HepG2 (cell line): Measurements from ENCODE around the gene AKAP6. TPM values are rescaled to one million over a fixed set of nuclear protein-coding genes. Genes with fewer than 3 reads are reported as not detected.

ENCODE experiments used
- ATAC-seq: fragments of 200-7000 bp; cut with Tn5 transposase; 3 replicates; pipeline ENCODE4 v1.9.1; 2020; ENCODE audit warnings: mild to moderate bottlenecking, moderate library complexity
- BruUV-seq: library from RNA; stranded (reverse); fragments of 400-500 nt; replicated peaks from 2 replicates; lab custom pipeline; 2021; lab: Mats Ljungman, UMichigan
- CTCF ChIA-PET: fragments of 300-600 bp; formaldehyde crosslinking; extraction: SDS; loops from one replicate; lab custom pipeline; 2021; ENCODE audit warnings: low total read pairs, inconsistent platforms, low intra/inter-chr PET ratio; lab: Yijun Ruan, JAX
- POLR2A ChIA-PET: fragments of 350-600 bp; sonication (Branson Sonifier 250); formaldehyde crosslinking; loops from one replicate; lab custom pipeline; 2020; ENCODE audit warnings: antibody characterized with exemption, inconsistent platforms; lab: Yijun Ruan, JAX
- DNase-seq: peaks from one replicate; pipeline ENCODE4 v3.0.0-alpha.2; 2015; ENCODE audit warnings: low spot score
- FAIRE-seq: peaks from 3 replicates; lab custom pipeline; 2011; peaks lifted over from hg19 to GRCh38; lab: Jason Lieb, UNC
- H2AFZ ChIP-seq: one replicate; pipeline ENCODE4 v1.6.1; 2011; ENCODE audit warnings: low read length, inconsistent platforms
- H3K27ac ChIP-seq: fragments of 300-600 bp; 3 replicates; pipeline ENCODE4 v1.8.0; 2011; ENCODE audit warnings: mixed run types, mild to moderate bottlenecking, mixed read lengths, low read length, inconsistent platforms; ENCODE audit not compliant: insufficient read depth; ENCODE audit errors: extremely low read length
- H3K27me3 ChIP-seq, 2 experiments: fragments of 200-600 bp in 1 of 2; 2 replicates in 1 of 2; 3 replicates in 1 of 2; pipeline versions ENCODE4 v1.6.0 to v1.8.0; 2011; ENCODE audit warnings: low read length in 2 of 2, mild to moderate bottlenecking in 2 of 2, moderate library complexity in 2 of 2, inconsistent platforms in 1 of 2; ENCODE audit not compliant: insufficient read depth in 2 of 2, control insufficient read depth in 1 of 2
- H3K36me3 ChIP-seq, 2 experiments: fragments of 200-600 bp in 1 of 2; replicated peaks in 1 of 2; 2 replicates in 1 of 2; 3 replicates in 1 of 2; pipeline versions ENCODE4 v1.5.1 to v1.8.0; 2011; ENCODE audit warnings: low read length in 2 of 2, inconsistent platforms in 1 of 2; ENCODE audit not compliant: insufficient read depth in 2 of 2, control insufficient read depth in 1 of 2
- H3K4me1 ChIP-seq: 2 replicates; pipeline ENCODE4 v1.5.1; 2012; ENCODE audit warnings: low read length, inconsistent platforms; ENCODE audit not compliant: insufficient read depth
- H3K4me2 ChIP-seq: 2 replicates; pipeline ENCODE4 v1.6.0; 2011; ENCODE audit warnings: low read depth, low read length, inconsistent platforms
- H3K4me3 ChIP-seq, 3 experiments: fragments of 200-600 bp in 1 of 3; sonication (generic), shearing (Covaris generic) in 1 of 3; replicated peaks in 1 of 3; 2 replicates each; pipeline ENCODE4 v1.5.1; 2011 to 2016; ENCODE audit warnings: low read length in 3 of 3, inconsistent platforms in 2 of 3, low read depth in 2 of 3, mild to moderate bottlenecking in 2 of 3, control low read depth in 1 of 3, mixed read lengths in 1 of 3; ENCODE audit not compliant: insufficient read depth in 1 of 3
- H3K79me2 ChIP-seq: one replicate; pipeline ENCODE4 v1.6.1; 2011; ENCODE audit warnings: low read length, inconsistent platforms; ENCODE audit not compliant: insufficient read depth
- H3K9ac ChIP-seq: 2 replicates; pipeline ENCODE4 v1.6.0; 2011; ENCODE audit warnings: mild to moderate bottlenecking, low read depth, low read length, inconsistent platforms; ENCODE audit not compliant: insufficient read depth
- H3K9me3 ChIP-seq: 2 replicates; pipeline ENCODE4 v1.5.1; 2012; ENCODE audit warnings: mild to moderate bottlenecking, low read length
- H4K20me1 ChIP-seq: 2 replicates; pipeline ENCODE4 v1.6.0; 2011; ENCODE audit warnings: inconsistent platforms, mild to moderate bottlenecking, low read length, moderate library complexity; ENCODE audit not compliant: insufficient read depth
- CHCHD3 ChIP-seq: sonication (generic); formaldehyde crosslinking; IDR thresholded peaks from 2 replicates; pipeline ENCODE4 v1.8.0; 2022; ENCODE audit warnings: mild to moderate bottlenecking, missing genetic modification reagents, moderate library complexity
- KLF12 ChIP-seq: sonication (generic); formaldehyde crosslinking; IDR thresholded peaks from 2 replicates; pipeline ENCODE4 v1.4.0; 2020; ENCODE audit warnings: missing genetic modification reagents, borderline replicate concordance
- KLF15 ChIP-seq: sonication (generic); formaldehyde crosslinking; IDR thresholded peaks from 2 replicates; pipeline ENCODE4 v1.8.1; 2023; ENCODE audit warnings: borderline replicate concordance, mild to moderate bottlenecking, inconsistent platforms, missing genetic modification reagents, mixed read lengths
- NONO ChIP-seq, 2 experiments: fragments of 450-650 bp in 1 of 2; sonication (generic) in 1 of 2; formaldehyde crosslinking in 1 of 2; IDR thresholded peaks in 1 of 2; conservative IDR thresholded peaks in 1 of 2; 2 replicates each; pipeline versions ENCODE4 v1.6.1 to v1.8.0; 2017 to 2022; ENCODE audit warnings: mild to moderate bottlenecking in 1 of 2, missing genetic modification reagents in 1 of 2, moderate library complexity in 1 of 2
- SMAD9 ChIP-seq: sonication (generic); formaldehyde crosslinking; IDR thresholded peaks from 2 replicates; pipeline ENCODE4 v1.5.1; 2020; ENCODE audit warnings: mild to moderate bottlenecking, missing genetic modification reagents
- ZBTB43 ChIP-seq: sonication (generic); formaldehyde crosslinking; conservative IDR thresholded peaks from 2 replicates; pipeline ENCODE4 v1.4.0; 2020; ENCODE audit warnings: missing genetic modification reagents
- ZNF503 ChIP-seq: sonication (generic); formaldehyde crosslinking; IDR thresholded peaks from 2 replicates; pipeline ENCODE4 v1.4.0; 2020; ENCODE audit warnings: missing genetic modification reagents
- ZNF83 ChIP-seq: sonication (generic); formaldehyde crosslinking; IDR thresholded peaks from 2 replicates; pipeline ENCODE4 v1.4.0; 2020; ENCODE audit warnings: missing genetic modification reagents, mild to moderate bottlenecking, borderline replicate concordance
- WGBS: methylation state at CpG from one replicate; pipeline ENCODE4 v1.1.6; 2017; ENCODE audit warnings: low lambda C conversion rate; 5-methylcytosine and 5-hydroxymethylcytosine counted together
- in situ Hi-C: cut with HindIII; loops from 2 replicates; pipeline ENCODE4 v1.10.0; 2017; ENCODE audit warnings: low pct_unique_long_range_greater_than_20kb; ENCODE audit not compliant: extremely low pct_ligation_motif_present
- intact Hi-C: fragments of 100-400 bp; cut with micrococcal nuclease; formaldehyde crosslinking; loops from one replicate; pipeline ENCODE4 v1.10.0; 2022; ENCODE audit not compliant: unreplicated experiment
- polyA plus RNA-seq, 8 experiments: library from polyadenylated mRNA; depleted of rRNA in 3 of 8; stranded (reverse) in 7 of 8; unstranded in 1 of 8; fragments of >200 nt; fragmentation: Illumina TruSeq in 4 of 8; extraction: Trizol in 4 of 8; gene quantifications; 2 replicates each; pipeline versions ENCODE4 v1.2.1 to v1.2.3, GENCODE V29; 2011 to 2016; ENCODE audit warnings: low read depth in 4 of 8, missing spikeins in 1 of 8, mixed read lengths in 1 of 8; ENCODE audit not compliant: insufficient read depth in 1 of 8
- total RNA-seq, 5 experiments: library from RNA; depleted of rRNA; stranded (reverse); fragments of >200 nt; fragmentation: Illumina TruSeq; extraction: Trizol; gene quantifications; 2 replicates each; pipeline ENCODE4 v1.2.3, GENCODE V29; 2016; ENCODE audit warnings: low read depth in 1 of 5

Gene AKAP6
- total and polyA plus RNA-seq, 2 of the 13 experiments (the other 11 are each of a cell fraction or from before 2014, with no cell fraction given), result 1.4 TPM

GRCh38 chr14:32578181-32578580 is 249.1 kb downstream of the AKAP6 start:
- Histone ChIP-seq H3K79me2 (no peaks in the 10 kb centered on the region), H3K9me3 (no peaks in the 10 kb centered on the region), H3K27ac (no peak overlapping the region), H3K4me1 (no peaks in the 10 kb centered on the region), H4K20me1 (no peaks in the 10 kb centered on the region), H2AFZ (no peak overlapping the region), H3K4me3 (no peak overlapping the region), H3K9ac (no peak overlapping the region), H3K27me3 (no peaks in the 10 kb centered on the region), H3K4me2 (no peak overlapping the region), H3K36me3 (no peaks in the 10 kb centered on the region)
- intact Hi-C loops (loop anchor here (5.0 to 10.0 kb wide), 6 partner anchors 134 to 1724 kb away; no protein-coding TSS in a partner anchor), in situ Hi-C loops (loop anchor here (5.0 to 10.0 kb wide), 3 partner anchors 854 to 1737 kb away; no protein-coding TSS in a partner anchor)
- POLR2A ChIA-PET, result no interaction called here
- TF ChIP-seq NONO (IDR thresholded peaks at IDR 0.05), result no peak
- no peak for TF ChIP-seq NONO (CRISPR knock-in tag; conservative IDR thresholded peaks at IDR 0.05)
- TF ChIP-seq SMAD9 (CRISPR knock-in tag), result no peak
- TF ChIP-seq ZBTB43, result no peak
- no peak for TF ChIP-seq CHCHD3 (CRISPR knock-in tag)
- TF ChIP-seq KLF15, result no peak
- TF ChIP-seq ZNF503, result no peak
- no peak for TF ChIP-seq ZNF83 (CRISPR knock-in tag)
- TF ChIP-seq KLF12 (CRISPR knock-in tag), result no peak
- DNase-seq, result no peak
- no TSS peak for BruUV-seq
- no peak for ATAC-seq
- WGBS, result 2% methylated on average over 1 of the region's 1 CpG
- CTCF ChIA-PET, result interaction anchor here (5.6 kb wide), 1 partner anchor 1215 kb away, joined by 62 read pairs; no protein-coding TSS in a partner anchor
- no peak for FAIRE-seq
